GM21515 (cell line): Measurements from ENCODE around the gene HIPK2.
"Not testable (repeated sequence)": the region's sequence is repeated elsewhere in the genome, so short reads cannot be mapped to it uniquely, and the experiment has no call there.

ENCODE experiments used
- ATAC-seq: cut with Tn5 transposase; IDR thresholded peaks from one replicate; pipeline ENCODE4 v1.9.1; 2021; ENCODE audit not compliant: unreplicated experiment

The HIPK2 gene

GRCh38 chr7:139557857-139558581, 219.8 kb downstream of the HIPK2 start:
- no peak for ATAC-seq

GRCh38 chr7:139553991-139554700, 223.7 kb downstream of the HIPK2 start:
- ATAC-seq, result not testable (repeated sequence)

GRCh38 chr7:139548302-139549028, 229.3 kb downstream of the HIPK2 start:
- no peak for ATAC-seq

GRCh38 chr7:139544645-139545044, 233.2 kb downstream of the HIPK2 start:
- ATAC-seq, result no peak

- no peak for ATAC-seq
Measured at GRCh38 chr7:139543801-139544603, 233.8 kb downstream of the HIPK2 start.

- ATAC-seq, result no peak
Measured at GRCh38 chr7:139542308-139543151, 235.3 kb downstream of the HIPK2 start.

- ATAC-seq, result no peak
Measured at GRCh38 chr7:139541600-139542307, 236.0 kb downstream of the HIPK2 start.

- ATAC-seq, result no peak
Measured at GRCh38 chr7:139540203-139540602, 237.6 kb downstream of the HIPK2 start.

GRCh38 chr7:139538881-139539635, 238.7 kb downstream of the HIPK2 start:
- ATAC-seq, result no peak

- no peak for ATAC-seq
Measured at GRCh38 chr7:139536152-139536551, 241.6 kb downstream of the HIPK2 start.

GRCh38 chr7:139534966-139535651, 242.7 kb downstream of the HIPK2 start:
- ATAC-seq, result no peak

- no peak for ATAC-seq
Measured at GRCh38 chr7:139534096-139534495, 243.7 kb downstream of the HIPK2 start.

- ATAC-seq, result no peak
Measured at GRCh38 chr7:139532636-139533155, 245.1 kb downstream of the HIPK2 start.

GRCh38 chr7:139531094-139531493, 246.7 kb downstream of the HIPK2 start:
- no peak for ATAC-seq

GRCh38 chr7:139526578-139527544, 250.9 kb downstream of the HIPK2 start:
- no peak for ATAC-seq

GRCh38 chr7:139525750-139526149, 252.0 kb downstream of the HIPK2 start:
- ATAC-seq, result no peak

GRCh38 chr7:139525239-139525638, 252.6 kb downstream of the HIPK2 start:
- ATAC-seq, result no peak
